Amygdala (tissue), 56 donors: Measurements from ENCODE around the gene KYAT1.
"Not testable (repeated sequence)": the region's sequence is repeated elsewhere in the genome, so short reads cannot be mapped to it uniquely, and the experiment has no call there.

ENCODE experiments used
- DNase-seq, 56 donors: peaks; one replicate each; lab custom pipeline; 2025; lab: John Stamatoyannopoulos, UW

Gene KYAT1

GRCh38 chr9:128845186-128845931 lies 36.4 kb downstream of the KYAT1 start:
- no peak for DNase-seq

DNA sequence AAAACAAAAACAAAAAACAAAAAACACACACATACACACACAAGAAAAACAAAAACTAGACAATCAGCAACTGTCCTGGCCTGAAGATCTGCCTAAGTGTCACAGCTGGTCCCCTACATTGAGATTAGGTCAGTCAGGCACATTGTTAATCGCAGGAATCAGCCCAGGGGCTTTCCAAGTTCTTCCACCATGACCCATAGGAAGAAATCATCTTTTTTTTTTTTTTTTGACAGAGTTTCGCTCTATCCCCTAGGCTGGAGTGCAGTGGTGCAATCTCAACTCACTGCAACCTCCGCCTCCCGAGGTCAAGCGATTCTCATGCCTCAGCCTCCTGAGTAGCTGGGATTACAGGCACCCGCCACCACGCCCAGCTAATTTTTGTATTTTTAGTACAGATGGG lies 38.6 kb downstream of the KYAT1 start:
- DNase-seq: not testable (repeated sequence)

- DNase-seq: no peak
Measured at GRCh38 chr9:128841694-128842492, 39.9 kb downstream of the KYAT1 start.

DNA sequence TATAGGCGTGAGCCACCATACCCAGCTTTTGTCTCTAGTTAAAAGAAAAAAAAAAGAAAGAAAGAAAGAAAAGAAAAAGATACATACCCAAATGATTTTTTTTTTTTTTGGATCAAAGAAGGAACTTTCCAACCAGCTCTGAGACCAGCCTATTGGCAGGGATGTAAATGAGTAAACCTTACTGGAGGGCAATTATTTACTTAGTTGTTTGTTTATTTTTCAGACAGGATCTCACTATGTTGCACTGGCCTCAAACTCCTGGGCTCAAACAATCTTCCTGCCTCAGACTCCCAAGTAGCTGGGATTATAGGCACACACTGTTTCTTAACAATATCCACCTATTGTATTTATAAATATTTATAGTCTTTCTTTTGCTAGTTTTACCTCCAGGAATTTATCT lies 41.2 kb downstream of the KYAT1 start:
- no peak for DNase-seq

DNA sequence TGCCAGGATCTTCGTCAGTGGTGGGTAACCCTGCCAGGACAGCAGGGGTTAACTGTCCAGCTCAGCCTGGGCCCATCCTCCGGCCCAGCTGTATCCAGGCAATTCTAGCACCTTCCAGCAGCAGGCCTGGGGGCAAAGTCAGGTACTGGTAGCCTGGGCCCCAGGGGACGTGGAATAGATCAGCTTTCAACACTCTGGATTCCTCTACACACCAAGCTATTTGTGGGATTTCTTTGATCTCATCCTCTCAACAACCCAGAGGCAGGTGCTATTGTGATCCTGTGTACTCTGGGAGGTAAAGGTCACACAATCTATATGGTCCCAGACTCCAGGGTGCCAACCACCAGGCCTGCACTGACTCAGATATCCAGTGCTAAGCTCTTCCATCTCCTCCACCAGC lies 43.4 kb downstream of the KYAT1 start:
- no peak for DNase-seq

DNA sequence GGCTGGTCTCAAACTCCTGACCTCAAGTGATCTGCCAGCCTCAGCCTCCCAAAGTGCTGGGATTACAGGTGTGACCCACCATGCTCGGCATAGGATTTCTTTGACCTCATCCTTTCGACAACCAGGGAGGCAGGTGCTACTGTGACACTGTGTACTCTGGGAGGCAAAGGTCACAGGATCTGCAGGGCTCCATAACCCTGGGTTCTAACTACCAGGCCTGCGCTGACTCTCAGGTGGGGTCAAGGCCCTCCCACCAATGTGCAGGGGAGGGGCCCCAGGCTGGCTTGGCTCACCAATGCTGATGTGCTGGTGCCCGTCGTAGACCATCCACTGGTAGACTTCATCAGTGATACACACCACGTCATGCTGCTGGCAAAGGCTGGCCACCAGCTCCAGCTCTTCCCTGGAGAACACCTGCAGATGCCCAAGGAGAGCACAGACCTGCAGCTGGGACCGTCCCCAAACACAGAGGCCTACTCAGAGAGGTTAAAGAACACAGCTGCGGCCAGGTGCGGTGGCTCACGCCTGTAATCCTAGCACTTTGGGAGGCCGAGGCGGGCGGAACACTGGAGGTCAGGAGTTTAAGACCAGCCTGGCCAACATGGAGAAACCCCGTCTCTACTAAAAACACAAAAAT lies 45.1 kb downstream of the KYAT1 start:
- DNase-seq: no peak

DNA sequence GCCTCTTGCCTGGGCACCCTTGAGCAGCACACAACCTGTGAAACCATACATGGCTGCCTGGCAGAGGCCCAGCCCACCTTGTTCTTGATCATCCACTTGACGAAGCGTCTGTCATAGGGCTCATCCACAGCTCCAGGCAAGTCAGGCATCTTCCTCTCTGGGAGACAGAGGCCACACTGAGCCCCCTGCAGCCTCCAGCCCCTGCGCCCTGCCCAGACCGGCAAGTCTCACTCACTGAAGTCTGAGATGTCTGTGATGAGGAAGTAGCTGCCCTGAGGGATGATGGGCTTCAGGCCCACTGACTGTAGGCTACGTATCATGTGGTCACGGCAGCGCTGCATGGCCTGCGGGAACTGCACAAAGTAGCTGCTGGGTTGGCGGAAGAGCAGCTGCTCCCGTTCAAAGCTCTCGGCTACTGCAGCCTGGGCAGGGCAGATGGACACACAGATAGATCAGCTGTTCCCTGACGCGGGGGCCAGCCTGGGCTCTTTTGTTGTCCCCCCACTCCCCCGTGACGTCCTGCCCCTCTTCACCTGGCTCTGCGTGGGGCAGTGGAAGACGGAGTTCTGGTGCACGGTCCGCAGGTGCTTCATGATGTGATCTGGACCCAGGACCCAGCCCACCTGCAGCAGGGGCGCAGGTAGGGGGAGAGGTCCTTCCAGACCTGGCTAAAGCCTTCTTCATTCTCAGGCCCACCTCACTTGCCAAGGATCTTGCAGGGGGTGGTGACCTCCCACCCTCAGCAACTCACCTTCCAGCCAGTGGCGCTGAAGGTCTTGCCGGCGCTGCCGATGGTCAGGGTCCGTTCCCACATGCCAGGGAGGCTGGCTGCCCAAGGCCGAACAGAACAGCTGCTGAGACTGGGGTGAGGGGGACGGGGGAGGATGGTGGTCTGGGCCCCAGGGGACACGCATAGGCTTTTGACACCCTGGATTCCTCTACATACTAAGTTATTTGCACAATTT lies 46.2 kb downstream of the KYAT1 start:
- no peak for DNase-seq

- DNase-seq: no peak
Measured at GRCh38 chr9:128833696-128834095, 48.1 kb downstream of the KYAT1 start.

GRCh38 chr9:128829477-128830251 lies 52.1 kb downstream of the KYAT1 start, which contains the start of gene SPOUT1:
SPOUT1 (minus strand) TSS chr9:128829794; CDS start chr9:128829780, 14 bp downstream.
- peak; percentile 25 to 96 (median 86) for DNase-seq

DNA sequence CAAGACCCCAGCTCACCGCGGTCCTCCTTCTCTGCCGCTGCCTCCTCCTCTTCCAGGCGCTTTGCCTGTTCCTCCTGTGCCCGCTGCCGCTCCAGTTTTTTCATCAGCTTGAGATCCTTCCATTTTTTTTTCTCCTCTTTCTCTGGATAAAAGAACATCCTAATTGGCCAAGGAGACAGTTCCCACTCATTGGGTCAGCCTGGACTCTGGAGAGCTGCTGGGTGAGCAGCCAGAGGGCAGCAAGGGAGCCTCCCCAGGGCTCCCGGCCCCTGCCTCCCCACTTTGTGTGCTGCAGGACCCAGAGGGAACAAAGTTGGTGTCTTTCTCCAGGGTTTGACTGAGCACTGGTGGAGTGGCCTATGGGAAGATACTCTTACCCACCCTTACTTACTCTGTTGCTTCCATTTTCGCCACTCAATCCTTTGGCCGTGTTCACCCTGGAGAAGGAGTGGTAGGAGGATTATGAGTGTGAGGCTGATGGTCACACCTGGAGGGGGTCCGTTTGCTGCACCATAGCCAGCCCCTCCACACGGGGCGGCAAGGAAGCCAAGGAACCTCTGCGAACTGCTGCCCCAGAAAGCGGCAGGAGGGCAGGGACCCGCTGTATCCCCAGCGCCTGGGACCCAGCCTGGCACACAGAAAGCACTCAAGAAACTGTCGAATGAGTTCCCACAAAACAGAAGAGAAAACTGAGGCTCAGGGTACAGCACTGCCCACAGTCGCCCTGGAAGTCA lies 52.9 kb downstream of the KYAT1 start:
- no peak for DNase-seq

- no peak for DNase-seq
Measured at GRCh38 chr9:128828267-128828666, 53.5 kb downstream of the KYAT1 start.

- no peak for DNase-seq
Measured at GRCh38 chr9:128825923-128826700, 55.6 kb downstream of the KYAT1 start.

DNA sequence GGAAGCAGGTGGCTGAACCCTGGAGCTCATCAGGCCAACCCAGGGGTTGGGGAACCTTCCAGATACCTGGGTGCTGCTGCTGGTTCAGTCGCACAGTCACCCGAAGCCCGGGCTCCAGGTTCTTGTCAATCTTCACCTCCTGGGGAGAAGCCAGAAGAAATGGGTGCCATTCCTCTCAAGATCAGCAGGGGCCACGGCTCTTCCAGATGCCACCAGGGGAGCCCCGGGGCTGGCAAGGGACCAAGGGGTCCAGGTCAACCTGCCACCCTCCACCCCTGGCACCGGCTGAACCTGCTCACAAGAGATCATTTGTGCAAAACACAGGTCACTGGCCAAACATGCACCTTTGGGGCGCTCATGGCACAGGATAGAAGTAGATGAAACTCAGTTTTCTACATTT lies 56.8 kb downstream of the KYAT1 start:
- no peak for DNase-seq

- no peak for DNase-seq
Measured at GRCh38 chr9:128823903-128824406, 57.8 kb downstream of the KYAT1 start.

- no peak for DNase-seq
Measured at GRCh38 chr9:128823362-128823902, 58.3 kb downstream of the KYAT1 start.

DNA sequence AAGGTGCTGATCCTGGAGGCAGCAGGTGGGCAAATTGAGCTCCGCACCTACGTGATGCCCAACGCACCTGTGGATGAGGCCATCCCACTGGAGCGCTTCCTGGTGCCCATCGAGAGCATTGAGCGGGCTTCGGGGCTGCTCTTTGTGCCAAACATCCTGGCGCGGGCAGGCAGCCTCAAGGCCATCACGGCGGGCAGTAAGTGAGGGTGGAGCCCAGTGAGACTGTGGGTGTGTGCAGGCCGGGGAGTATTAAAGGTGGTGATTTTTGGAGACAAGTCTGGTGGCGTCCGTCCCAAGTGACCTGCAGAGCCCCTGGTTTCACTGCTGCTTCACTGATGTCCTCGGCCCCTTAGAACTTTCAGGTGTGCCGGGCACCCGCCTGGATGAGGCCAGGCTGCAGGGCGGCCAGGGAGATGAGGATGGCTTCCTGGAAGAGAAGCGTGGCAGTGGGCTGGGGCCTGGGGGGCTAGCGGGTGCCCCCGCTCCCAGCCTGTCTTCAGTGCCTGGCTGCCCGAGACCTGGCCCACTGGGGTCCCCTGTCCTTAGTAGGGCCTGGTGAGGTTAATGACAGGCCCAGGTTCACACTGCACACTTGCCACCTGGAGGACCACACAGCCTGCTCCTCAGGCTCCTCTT lies 59.2 kb downstream of the KYAT1 start:
- DNase-seq: no peak
